Right lobe of liver (tissue), 4 donors: Measurements from ENCODE around the gene RBM8A.

Experiments
- CTCF ChIP-seq, 4 donors: fragments of 200-600 bp in 3 of 4; fragments of 450-650 bp in 1 of 4; IDR thresholded peaks; one replicate each; pipeline versions ENCODE4 v1.5.1 to v1.8.0; 2016 to 2022; ENCODE audit warnings: antibody characterized with exemption in 4 of 4, mild to moderate bottlenecking in 2 of 4
- POLR2A ChIP-seq: fragments of 450-650 bp; IDR thresholded peaks from one replicate; pipeline ENCODE4 v1.6.1; 2017; ENCODE audit warnings: antibody characterized with exemption, mild to moderate bottlenecking
- donor health status: DM: no; HTN: no; CAD: no.
- donor health status: DM: no; HTN: no; CAD: no.
- donor health status: DM: no; HTN: yes; CAD: no.

GRCh38 chr1:145922266-145922665 is 5.0 kb downstream of the RBM8A start:
- TF ChIP-seq CTCF (IDR thresholded peaks at IDR 0.05) = no peak
- no peak for TF ChIP-seq POLR2A
